NCI-H446 (cell line): ENCODE results near the gene OSBPL5.
"Not testable (repeated sequence)": the region's sequence is repeated elsewhere in the genome, so short reads cannot be mapped to it uniquely, and the experiment has no call there.

Experiments
- DNase-seq, 2 experiments: peaks; one replicate each; lab custom pipeline; 2025; lab: John Stamatoyannopoulos, UW

OSBPL5 gene

DNA sequence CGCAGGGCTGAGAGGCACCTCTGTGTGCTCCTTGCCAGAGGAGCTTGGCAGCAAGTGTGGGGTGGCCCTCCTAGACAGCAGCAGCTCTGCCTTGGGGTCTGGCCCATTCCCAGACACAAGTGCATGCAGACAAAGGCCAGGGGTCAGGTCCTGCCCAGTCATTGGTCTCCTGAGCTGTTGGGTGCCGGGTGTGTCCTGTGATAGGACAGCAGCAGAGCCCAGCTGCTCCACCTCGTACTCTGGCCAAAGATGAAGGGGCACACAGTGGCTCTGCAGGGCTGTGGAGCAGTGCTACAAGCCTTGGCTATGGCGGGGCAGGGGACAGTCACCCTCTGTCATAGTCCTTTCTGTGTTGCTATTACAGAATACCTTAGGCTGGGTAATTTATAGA is 17.3 kb upstream of the OSBPL5 start:
- no peak for DNase-seq

DNA sequence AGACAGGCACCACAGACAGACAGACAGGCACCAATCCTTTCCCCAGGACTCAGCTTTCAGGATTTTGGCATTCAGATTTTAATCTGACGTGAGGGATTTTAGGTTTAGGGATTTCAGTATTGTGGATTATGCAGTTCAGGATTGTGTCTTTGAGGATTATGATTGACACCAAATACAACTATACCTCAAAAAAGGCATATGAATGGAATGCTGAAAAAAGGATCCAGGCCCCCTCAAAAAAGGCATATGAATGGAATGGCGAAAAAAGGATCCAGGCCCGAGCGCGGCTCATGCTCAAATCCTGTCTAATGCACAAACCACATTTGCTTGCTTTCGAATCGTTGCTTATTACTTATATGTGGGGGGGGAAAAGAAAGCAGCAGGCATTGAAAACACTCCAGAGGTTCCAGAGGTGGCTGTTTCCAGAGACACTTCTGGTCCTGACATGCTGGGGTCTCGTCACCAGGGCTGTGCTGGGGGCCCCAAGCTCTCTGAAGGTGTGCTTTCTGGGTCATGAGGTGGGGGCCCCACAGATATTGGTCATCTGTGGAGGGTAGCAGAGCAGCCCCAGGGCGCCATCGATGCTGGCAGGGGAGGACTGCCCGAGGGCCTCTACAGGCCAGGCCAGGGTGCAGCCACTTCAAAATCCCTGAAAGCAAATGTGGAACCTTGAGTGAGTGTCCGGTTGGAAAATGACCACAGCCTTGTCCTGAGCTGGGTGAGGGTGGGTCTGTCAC is 16.8 kb upstream of the OSBPL5 start:
- DNase-seq: no peak

DNA sequence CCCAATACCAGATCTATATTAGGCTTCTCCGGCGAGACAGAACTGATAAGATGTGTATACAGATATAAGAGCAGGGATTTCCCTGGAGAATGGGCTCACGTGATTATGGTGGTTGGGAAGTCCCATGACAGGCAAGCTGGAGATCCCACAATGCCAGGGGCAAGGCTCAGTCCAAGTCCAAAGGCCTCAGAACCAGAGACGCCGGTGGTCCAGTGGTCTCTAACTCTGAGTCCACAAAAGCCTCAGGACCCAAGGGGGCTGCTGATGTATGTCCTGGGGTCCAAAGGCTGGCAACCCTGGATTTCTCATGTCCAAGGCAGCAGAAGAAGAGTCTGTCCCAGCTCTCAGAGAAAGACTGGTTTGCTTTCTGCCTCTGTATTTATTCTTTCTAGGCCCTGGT is 15.8 kb upstream of the OSBPL5 start:
- no peak for DNase-seq

DNA sequence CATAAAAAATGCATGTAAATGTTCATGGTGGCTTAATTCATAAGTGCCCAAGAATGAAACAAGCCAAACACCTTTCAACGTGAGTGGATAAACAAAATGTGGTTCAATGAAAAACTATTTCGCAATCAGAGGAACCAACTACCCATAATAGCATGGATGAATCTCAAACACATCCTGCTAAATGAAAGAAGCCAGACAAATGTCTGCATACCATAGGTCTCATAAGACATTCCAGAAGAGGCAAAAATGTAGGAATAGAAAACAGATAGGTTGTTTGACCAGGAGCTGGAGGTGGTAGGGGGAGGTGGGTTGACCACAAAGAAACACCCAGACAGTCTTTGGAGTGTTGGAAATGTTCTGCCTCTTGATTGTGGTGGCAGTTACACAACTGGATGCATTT is 13.2 kb upstream of the OSBPL5 start:
- DNase-seq: no peak

DNA sequence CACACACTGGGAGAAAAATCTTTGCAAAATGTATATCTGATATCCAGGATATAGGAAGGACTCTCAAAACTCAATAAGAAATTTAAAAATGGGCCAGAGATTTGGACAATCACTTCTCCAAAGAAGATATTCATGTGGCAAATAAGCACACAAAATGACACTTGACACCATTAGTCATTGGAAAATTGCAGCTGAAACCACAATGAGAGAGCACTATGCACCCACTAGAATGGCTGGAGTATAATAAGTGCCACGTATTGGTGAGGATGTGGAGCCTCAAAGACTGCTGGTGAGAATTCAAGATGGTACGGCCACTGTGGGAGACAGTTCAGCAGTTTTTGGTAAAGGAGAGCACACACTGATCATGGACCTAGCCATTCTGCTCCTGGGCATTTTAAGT is 12.8 kb upstream of the OSBPL5 start:
- DNase-seq: no peak

DNA sequence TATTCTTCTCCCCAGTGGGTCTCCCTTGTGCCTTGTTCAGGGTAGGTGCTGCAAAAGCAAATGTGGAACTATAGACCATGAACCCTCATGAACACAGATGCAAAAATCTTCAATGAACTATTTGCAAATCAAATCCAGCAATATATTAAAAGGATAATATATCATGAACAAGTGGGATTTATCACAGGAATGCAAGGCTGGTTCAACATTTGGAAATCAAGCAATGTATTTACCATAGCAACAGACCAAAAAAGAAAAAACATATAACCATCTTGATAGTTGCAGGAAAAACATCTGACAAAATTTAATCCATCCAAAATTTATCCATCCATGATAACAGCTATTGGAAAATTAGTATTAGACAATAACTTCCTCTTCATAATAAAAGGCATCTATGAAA is 11.4 kb upstream of the OSBPL5 start:
- DNase-seq: no peak

DNA sequence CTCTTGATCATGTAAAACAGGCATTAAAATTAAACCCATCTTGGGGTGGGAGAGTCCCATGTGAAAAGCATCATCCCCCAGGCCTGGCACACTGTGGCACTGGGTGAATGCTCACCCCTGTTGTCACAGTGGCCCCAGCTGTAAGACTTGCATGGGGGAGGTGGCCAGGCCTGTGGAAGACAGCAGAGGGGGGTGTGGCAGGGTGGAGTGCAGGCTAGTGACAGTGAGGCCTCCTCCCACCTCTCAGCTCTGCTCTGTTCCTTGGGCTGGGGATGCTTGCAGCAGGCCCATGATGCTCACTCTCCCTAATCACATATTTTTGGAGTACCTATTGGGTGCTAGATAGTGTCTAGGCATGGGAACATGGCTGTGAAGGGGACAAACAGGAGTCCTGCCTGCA is 10.1 kb upstream of the OSBPL5 start:
- DNase-seq: no peak

DNA sequence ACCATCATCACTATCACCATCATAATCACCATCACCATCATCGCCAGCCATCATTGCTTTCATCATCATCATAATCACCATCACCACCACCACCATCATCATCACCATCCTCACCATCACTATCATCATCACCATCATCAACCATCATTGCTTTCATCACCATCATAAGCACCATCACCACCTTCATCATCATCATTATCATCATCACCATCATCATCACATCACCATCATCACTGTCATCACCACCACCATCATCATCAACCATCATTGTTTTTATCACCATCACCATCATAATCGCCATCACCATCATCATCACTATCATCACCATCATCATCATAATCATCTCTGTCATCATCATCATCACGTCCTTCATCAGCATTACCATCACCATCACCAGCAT is 9.3 kb upstream of the OSBPL5 start:
- DNase-seq: no peak

DNA sequence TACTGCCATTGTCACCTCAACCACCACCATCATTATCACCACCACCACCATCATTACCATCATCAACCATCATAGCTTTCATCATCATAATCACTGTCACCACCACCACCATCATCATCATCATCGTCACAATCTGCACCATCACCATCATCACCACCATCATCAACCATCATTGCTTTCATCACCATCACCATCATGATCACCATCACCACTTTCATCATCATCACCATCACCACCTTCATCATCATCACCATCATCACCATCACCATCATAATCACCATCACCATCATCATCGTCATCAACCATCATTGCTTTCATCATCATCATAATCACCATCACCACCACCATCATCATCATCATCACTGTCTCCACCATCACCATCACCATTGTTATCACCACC is 8.7 kb upstream of the OSBPL5 start:
- DNase-seq: no peak

DNA sequence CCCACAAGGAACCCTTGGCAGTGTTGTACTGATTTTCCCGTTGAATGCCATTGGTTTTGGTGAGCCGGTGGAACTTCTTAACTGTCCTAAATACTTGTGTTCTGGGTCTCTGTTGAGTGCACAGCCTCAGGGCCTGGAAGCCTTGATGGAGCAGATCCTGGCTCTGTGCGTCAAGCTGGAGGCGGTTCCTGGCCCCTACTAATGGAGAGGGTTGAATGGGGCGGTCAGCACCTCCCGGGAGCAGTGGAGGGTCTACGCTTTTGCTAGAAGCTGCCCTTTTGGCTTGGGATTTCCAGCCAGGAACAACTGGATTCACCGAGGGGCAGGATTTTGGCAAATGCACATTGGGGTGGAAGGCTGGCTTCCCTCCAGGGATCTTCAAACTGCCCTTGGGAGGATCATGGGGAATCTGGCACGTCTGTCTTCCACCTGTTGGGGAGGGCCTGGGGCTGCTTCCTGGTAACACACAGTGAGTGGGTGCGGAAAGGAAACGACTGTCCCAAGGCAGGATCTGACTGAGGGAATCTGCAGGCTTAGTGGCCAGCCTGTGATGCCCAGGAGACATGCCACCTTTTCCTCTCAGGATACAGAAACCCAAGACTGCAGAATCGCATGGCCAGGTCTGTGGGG is 6.9 kb upstream of the OSBPL5 start:
- DNase-seq: no peak

DNA sequence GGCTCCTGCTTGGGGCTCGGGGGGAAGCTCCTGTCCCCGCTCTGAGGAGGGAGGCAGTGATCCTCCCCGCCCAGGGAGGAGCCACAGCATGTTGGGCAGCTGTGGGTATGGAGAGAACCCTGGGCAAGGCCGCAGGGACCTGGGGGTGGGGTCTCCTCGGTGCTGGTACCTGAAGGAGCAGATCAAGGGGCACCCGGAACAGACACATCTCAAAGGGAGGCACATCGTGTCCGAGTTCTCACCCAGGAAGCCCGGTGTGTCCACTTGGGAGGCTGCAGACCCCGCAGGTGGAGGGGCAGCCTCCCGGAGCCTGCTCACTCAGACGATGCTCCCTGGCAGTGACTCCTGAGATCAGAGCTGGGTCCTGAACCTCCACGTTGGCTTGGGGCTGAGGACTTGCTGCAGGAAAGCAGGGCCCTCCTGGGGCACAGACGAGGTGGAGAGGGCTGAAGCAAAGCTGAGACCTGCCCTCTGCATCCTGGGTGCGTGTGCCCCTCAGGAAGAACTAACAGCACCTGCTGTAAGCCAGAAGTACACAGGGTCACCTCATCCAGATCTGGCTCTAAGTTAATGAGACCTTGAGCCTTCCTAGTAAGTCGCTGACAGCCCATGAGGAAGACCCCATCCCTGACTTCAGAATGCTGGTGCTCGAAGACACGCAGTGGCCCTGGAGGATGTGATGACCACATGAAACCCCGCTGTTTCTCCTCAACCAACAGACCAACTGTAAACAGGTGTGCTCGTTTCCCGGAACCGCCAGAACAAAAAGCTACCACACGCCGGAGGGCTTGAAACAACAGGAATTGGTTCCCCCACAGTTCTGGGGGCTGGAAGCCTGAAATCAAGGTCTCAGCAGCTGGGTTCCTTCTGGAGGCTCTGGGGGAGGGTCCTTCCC is 5.9 kb upstream of the OSBPL5 start:
- DNase-seq: no peak

DNA sequence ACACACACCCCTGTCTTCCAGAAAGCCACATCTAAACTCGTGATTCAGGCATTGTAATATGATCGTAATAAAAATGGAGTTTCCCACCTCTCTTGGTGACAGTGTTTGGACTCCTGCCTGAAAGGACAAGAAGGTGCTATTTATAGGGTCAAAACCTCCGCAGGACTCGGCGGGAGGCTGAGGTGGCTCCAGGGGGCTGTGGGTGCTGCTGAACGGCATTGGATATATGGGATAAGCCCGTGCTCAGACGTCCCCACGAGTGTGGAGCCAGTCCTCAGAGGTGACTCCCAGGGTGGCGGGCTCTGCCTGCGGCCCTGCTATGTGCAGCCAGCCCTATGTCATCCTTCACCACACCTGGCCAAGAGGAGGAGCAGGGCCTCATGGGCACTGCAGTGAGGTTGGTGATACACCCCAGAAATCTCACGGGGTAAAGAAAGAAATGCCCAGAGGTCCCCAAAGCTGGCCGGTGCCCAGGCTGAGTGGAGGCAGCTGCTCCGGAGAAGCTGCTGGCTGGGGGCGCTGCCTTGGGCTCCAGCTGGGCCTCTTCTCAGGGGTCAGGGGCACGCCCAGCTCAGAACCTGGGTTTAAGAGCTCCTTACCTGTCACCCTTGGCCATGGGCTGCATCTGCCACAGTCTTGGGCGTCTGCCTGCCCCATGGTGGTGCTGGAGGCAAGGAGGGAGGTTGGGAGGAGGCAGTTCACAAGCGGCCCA is 5.1 kb upstream of the OSBPL5 start:
- no peak for DNase-seq

DNA sequence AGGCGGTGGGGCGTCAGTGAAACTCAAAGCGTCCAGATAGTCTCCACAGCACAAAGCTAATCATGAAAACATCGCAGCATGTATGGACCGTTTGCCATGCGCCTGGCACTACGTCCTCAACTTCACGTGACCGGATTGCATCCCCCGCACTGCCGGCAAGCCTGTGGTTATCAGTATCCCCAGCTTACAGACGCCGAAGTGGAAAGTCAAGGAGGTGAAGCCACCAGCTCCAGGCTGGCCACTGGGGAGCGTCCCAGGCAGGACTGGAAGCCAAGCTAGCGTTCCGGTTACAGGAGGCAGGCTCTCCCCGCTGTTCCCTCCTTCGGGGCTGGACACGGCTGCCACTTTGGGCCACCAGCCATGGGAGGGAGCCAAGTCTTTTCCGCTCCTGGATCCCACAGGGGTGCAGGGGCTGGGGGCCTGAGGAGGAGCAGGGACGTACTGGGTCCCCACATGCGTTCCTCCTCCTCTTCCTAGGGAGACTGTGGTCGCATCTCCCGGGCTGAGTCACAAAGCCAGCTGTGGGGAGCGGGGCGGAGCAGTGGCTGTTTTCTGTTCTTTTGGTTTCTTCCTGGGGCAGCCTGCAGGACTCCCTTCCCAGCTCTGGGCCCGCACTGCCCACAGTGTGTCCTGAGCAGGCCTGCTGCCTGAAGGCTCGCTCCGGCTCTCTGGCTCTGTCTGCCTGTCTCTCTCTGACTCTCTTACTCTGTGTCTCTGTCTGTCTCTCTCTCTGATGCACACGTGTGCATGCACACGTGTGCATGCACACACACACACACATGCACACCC is 4.3 kb upstream of the OSBPL5 start:
- DNase-seq: no peak

DNA sequence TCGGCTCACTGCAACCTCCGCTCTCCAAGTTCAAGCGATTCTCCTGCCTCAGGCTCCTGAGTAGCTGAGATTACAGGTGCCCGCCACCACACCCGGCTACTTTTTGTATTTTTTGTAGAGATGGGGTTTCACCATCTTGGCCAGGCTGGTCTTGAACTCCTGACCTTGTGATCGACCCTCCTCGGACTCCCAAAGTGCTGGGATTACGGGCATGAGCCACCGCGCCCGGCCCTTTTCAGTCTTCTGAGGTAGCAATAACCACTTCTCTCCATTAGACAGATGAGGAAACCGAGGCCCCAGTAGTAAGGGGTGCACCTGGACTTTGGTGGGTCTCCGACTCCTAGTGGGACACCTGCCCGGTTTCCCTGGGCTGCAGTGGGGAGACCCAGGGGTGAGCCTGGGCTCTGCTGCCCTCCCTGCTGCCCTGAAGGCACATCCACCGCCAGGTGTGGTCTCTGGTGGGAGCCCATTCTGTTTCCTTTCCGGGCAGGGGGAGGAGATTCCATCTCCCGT is 3.7 kb upstream of the OSBPL5 start:
- DNase-seq: not testable (repeated sequence)

DNA sequence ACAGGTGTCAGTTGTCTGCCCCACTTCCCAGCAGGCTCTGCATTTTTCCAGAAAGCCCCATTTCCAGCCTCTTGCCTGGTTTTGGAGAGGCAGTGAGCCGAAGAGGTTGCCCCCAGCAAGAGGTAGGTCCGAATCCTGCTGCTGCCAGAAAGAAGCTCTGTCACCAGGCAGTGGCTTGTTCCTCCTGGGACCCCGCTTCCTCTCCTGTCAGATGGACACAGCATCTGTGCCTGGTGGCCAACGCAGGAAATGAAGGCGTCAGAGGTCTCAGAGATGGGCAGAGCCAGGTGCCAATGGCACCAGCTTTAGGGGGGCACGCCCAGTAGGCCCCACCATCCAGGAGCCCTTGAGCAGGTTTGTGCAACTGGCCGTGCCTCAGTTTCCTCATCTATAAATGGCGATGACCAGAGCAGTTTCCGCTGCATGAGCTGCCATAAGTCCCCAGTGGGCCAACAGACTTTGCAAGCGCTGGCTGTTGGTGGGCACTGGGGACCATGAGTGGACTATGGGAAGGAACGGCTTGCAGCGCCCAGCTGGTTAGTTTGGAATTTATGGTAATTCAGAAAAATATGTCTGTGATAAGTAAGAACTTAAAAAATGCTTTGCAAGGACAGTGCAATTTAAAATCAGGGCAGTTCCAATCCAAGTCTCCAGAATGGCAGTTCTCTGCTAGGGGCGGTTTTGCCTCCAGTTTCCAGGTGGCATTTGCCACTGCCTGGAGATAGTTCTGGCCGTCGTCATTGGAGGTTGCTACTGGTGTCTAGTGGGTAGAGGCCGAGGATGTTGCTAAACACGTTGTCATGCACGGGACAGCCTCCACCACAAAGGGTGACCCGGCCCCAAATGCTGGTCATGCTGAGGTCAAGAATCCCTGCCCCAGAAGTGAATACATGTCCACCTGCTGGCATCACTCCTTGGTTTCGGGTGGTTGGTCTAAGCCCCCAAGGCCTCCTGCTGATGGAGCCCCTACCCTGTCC is 2.3 kb upstream of the OSBPL5 start:
- DNase-seq: no peak

DNA sequence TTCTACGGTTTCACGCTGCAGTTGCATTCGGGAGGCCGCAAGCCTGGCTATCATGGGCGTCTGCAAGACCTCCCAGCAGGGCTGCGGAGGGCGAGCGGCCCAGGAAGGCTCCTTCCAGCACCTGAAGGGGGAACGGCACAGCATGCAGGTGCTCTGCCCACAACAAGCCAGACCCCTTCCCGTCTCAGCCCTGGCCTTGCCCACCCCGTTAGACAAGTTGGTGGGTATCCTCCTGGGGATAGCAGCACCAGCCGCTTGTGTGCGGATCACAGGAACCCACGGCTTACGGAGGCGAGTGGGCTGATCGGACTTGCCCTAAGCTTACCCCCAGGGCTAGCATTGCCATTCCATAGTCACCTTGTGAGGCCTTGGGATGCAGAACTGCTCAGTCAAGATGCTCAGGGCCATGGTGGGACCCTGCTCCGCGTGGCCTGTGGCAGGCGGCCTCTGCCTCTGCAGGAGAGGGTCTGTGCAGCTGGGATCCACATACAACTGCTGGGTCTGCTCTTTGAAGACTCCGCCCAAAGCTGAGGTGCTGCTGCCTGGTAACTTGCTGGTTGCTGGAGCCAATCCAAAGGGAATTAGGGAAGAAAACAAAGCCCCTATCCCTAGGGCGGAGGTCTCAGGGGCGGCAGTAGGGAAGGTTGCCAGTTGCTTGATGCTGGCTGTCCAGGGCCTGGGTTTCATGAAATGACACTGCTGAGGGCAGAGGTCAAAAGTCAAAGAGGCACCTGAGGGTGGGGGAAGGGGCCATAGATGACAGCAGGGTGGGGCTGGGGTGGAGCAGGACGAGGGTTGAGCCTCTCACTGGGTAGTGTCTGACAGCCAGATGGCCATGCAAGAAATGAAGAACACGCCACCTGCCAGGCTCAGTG is 1.4 kb upstream of the OSBPL5 start:
- DNase-seq: peak in 1 of 2 experiments; percentile 51

DNA sequence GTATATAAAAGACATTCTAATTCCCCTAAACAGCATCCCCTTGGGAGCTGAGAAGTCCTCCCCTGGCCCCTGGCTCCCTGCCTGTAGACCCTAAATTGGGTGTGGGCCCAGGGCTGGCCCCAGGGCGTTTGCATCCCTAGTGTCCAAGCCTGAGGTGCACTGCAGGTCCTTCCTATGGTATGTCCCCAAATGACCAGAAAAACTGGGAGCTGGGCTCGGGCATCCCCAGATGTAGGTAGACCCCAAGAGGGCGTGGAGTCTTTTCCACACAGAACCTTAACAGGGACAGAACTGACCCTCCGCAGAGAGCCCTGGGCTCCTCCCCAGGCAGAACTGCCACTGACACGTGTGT is 782 bp upstream of the OSBPL5 start:
- DNase-seq: no peak

DNA sequence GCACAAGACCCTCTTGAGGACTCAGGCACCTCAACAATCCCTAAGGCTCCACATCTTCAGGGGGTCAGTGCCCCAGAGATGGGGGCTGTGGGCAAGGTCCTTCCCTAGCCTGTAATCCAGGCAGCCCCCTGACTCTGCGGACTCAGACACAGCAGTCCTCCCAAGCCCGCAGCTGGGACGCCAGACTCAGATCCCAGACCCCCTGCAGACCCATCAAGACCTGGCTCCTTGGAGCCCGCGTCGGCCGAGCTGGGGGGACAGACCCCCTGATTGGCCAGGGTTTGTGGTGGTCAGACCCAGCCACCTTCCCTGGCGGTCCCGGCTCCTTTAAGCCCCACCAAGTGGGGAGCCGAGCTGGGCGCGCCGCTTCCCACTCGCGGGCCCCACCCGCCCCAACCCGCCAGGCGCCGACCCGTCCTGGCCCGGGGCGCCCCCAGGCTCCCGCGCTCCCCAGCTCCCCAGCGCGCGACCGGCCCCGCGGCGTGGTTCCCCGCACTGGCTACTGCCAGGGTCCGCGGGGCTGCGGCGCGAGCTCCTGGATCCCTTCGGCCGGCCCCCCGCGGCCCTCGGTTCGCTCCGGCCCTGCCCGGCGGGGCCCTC is 458 bp downstream of the OSBPL5 start:
- DNase-seq: no peak

DNA sequence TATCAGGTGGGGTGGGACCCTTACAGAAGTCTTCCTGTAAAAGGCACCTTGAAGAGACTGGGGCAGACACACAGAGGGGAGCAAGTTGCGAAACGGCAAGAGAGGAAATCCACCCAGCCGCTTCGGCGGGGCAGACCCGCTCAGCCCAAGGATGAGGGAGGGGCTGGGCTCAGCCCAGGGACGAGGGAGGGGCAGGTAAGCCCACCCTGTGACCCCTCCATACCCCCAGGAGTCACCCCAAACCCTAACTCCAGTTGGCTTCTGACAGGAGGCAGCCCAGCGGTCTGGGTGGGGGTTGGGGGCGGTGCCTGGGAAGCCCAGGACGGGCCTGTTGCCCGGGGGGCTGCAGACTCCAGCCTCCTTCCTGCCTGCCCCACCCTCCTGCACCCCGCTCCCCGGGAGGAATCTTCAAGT is 965 bp downstream of the OSBPL5 start:
- DNase-seq: no peak
